Neuronal stem cell (in vitro differentiated cells): ENCODE measurements around the gene VRTN.

ENCODE experiments used
- DNase-seq: peaks from one replicate; pipeline ENCODE4 v3.0.0-alpha.2; 2013; ENCODE audit warnings: low spot score
- H2AFZ ChIP-seq: one replicate; pipeline ENCODE4 v1.6.1; 2013; ENCODE audit warnings: mild to moderate bottlenecking, low read length, inconsistent platforms
- H2AK5ac ChIP-seq: 2 replicates; pipeline ENCODE4 v1.6.1; 2013; ENCODE audit warnings: low read depth, mild to moderate bottlenecking, inconsistent platforms, low read length, moderate library complexity, mixed read lengths
- H2BK120ac ChIP-seq: 2 replicates; pipeline ENCODE4 v1.6.1; 2013; ENCODE audit warnings: low read depth, mild to moderate bottlenecking, inconsistent platforms, low read length, moderate library complexity, mixed read lengths
- H2BK12ac ChIP-seq: one replicate; pipeline ENCODE4 v1.6.1; 2013; ENCODE audit warnings: low read length, inconsistent platforms
- H2BK15ac ChIP-seq: 2 replicates; pipeline ENCODE4 v1.6.1; 2013; ENCODE audit warnings: mild to moderate bottlenecking, low read length, inconsistent platforms, mixed read lengths
- H2BK5ac ChIP-seq: one replicate; pipeline ENCODE4 v1.6.1; 2013; ENCODE audit warnings: inconsistent platforms, mild to moderate bottlenecking, low read length, moderate library complexity
- H3K14ac ChIP-seq: one replicate; pipeline ENCODE4 v1.6.1; 2013; ENCODE audit warnings: low read length, inconsistent platforms
- H3K18ac ChIP-seq: 2 replicates; pipeline ENCODE4 v1.6.1; 2013; ENCODE audit warnings: low read length, inconsistent platforms
- H3K23ac ChIP-seq: 2 replicates; pipeline ENCODE4 v1.6.1; 2013; ENCODE audit warnings: low read depth, mild to moderate bottlenecking, mixed read lengths, low read length, inconsistent platforms; ENCODE audit not compliant: poor library complexity
- H3K27ac ChIP-seq: replicated peaks from 3 replicates; pipeline ENCODE4 v1.5.1; 2013; ENCODE audit warnings: low read length, inconsistent platforms
- H3K27me3 ChIP-seq, 3 experiments: 2 replicates each; pipeline ENCODE4 v1.6.1; 2013; ENCODE audit warnings: low read length in 3 of 3, mild to moderate bottlenecking in 2 of 3, inconsistent platforms in 1 of 3, low read depth in 1 of 3, mixed read lengths in 1 of 3, moderate library complexity in 1 of 3; ENCODE audit not compliant: control insufficient read depth in 3 of 3, insufficient read depth in 3 of 3
- H3K36me3 ChIP-seq, 2 donors: replicated peaks in 1 of 2; 2 replicates each; pipeline ENCODE4 v1.6.1; 2013; ENCODE audit warnings: low read length in 2 of 2; ENCODE audit not compliant: control insufficient read depth in 2 of 2, insufficient read depth in 2 of 2
- H3K4ac ChIP-seq: 2 replicates; pipeline ENCODE4 v1.6.1; 2013; ENCODE audit warnings: inconsistent platforms, mild to moderate bottlenecking, low read length, moderate library complexity
- H3K4me1 ChIP-seq, 2 donors: 1 replicate in 1 of 2; 2 replicates in 1 of 2; pipeline ENCODE4 v1.6.1; 2013; ENCODE audit warnings: low read length in 2 of 2, low read depth in 1 of 2; ENCODE audit not compliant: control insufficient read depth in 2 of 2, insufficient read depth in 1 of 2
- H3K4me2 ChIP-seq: one replicate; pipeline ENCODE4 v1.6.1; 2013; ENCODE audit warnings: mild to moderate bottlenecking, low read length, inconsistent platforms; ENCODE audit not compliant: insufficient read depth, poor library complexity, severe bottlenecking
- H3K4me3 ChIP-seq, 2 donors: 2 replicates each; pipeline ENCODE4 v1.5.1; 2013; ENCODE audit warnings: low read length in 2 of 2, mild to moderate bottlenecking in 2 of 2, inconsistent platforms in 1 of 2, moderate library complexity in 1 of 2
- H3K79me1 ChIP-seq: one replicate; pipeline ENCODE4 v1.6.1; 2013; ENCODE audit warnings: low read depth, mild to moderate bottlenecking, inconsistent platforms, low read length, moderate library complexity
- H3K9ac ChIP-seq: one replicate; pipeline ENCODE4 v1.6.1; 2013; ENCODE audit warnings: mild to moderate bottlenecking, low read depth, low read length, inconsistent platforms; ENCODE audit not compliant: poor library complexity
- H3K9me3 ChIP-seq, 2 donors: replicated peaks in 1 of 2; 2 replicates each; pipeline versions ENCODE3 to v1.6.1; 2013; ENCODE audit warnings: low read length in 2 of 2, mild to moderate bottlenecking in 2 of 2, inconsistent platforms in 1 of 2, low read depth in 1 of 2, mixed read lengths in 1 of 2, moderate library complexity in 1 of 2; ENCODE audit not compliant: control insufficient read depth in 2 of 2, insufficient read depth in 1 of 2
- H4K8ac ChIP-seq: one replicate; pipeline ENCODE4 v1.6.1; 2013; ENCODE audit warnings: low read depth, mild to moderate bottlenecking, inconsistent platforms, low read length, moderate library complexity
- H4K91ac ChIP-seq: one replicate; pipeline ENCODE4 v1.6.1; 2013; ENCODE audit warnings: low read length, low read depth, mild to moderate bottlenecking, inconsistent platforms; ENCODE audit not compliant: poor library complexity
- WGBS, 2 donors: extraction: QIAGEN DNeasy Blood & Tissue Kit; methylation state at CpG; one replicate each; pipeline ENCODE4 v1.1.7; 2013; ENCODE audit warnings: missing lambda C conversion rate in 2 of 2, mixed read lengths in 1 of 2; ENCODE audit not compliant: insufficient read length in 2 of 2, insufficient replicate concordance in 1 of 2; ENCODE audit errors: extremely low coverage in 2 of 2; 5-methylcytosine and 5-hydroxymethylcytosine counted together

Gene VRTN

DNA sequence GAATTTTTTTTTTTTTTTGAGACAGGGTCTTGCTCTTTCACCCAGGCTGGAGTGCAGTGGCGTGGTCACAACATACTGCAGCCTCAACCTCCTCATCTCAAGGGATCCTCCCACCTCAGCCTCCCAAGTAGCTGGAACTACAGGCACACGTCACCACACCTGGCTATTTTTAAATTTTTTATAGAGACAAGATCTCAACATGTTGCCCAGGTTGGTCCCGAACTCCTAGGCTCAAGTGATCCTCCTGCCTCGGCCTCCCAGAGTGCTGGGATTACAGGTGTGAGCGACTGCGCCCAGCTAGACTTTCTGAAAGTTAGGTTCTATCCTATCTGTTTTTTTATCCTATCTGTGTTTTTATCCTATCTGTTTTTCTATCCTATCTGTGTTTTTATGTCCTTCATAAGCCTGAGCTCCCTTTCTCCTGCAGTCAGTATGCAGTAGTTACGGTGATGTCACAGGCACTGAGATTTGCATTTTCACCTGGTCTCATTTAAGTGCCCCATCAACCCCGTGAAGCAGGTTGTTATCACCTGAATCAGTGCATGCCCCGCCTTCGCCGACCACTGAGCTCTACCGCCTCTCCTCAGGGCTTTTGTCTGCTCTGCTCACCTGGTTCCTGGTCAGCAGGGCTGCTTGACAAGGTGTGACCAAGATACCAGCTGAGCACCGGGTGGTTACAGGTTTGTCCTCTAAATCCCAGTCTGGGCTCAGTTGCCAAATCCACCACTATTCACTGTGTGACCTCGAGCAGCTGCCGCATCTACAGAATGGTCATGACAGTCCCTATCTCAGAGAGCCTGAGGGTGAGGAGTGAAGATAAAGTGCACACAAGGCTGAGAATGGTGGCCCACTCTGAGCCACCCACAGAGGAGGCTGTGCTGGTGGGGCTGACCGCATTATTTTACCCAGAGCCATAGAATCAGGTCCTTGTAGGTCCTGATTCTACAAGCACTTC is 44.6 kb downstream of the VRTN start:
- Histone ChIP-seq H3K4ac (no peak overlapping the region), H3K18ac (peak overlapping the region; percentile 68), H3K27me3 (peaks cover 0 to 29% (median 0%) of the 10 kb centered on the region in 3 experiments), H2BK15ac (no peak overlapping the region), H2BK120ac (no peak overlapping the region), H2AK5ac (no peak overlapping the region), H2BK5ac (no peak overlapping the region), H4K8ac (no peak overlapping the region), H3K9me3 (no peaks in the 10 kb centered on the region), H3K23ac (no peak overlapping the region), H4K91ac (no peak overlapping the region), H3K14ac (no peak overlapping the region), H3K9ac (no peak overlapping the region), H2BK12ac (no peak overlapping the region), H2AFZ (no peak overlapping the region), H3K79me1 (no peaks in the 10 kb centered on the region), H3K27ac (no peak overlapping the region), H3K36me3 (no peaks in the 10 kb centered on the region), H3K4me1 (peaks cover 3 to 14% of the 10 kb centered on the region in 2 donors), H3K4me3 (no peak overlapping the region), H3K4me2 (no peak overlapping the region)
- DNase-seq: no peak
- WGBS, 2 donors: no CpG with 5 or more reads among the region's 16 CpGs

DNA sequence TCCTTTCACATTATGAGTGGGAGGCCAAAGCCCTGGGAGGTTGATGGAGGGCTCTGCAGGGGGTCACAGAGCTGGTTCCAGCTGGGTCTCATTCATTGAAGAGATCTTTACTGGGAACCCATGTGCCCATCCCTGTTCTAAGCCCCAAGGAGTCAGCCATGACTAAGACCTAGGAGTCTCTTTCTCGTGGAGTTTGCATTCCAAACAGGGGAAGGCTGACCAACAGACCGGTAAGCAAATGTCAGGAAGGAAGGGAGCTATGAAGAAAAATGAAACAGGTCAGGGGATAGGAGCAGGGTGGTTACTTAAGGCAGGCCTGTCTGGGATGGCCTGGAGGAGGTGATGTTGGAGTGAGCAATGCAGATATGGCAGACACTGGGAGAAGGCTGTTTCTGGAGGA is 46.3 kb downstream of the VRTN start:
- no peak overlapping the region for H3K9ac ChIP-seq
- H4K8ac ChIP-seq: no peak overlapping the region
- no CpG with 5 or more reads among the region's 2 CpGs for WGBS, 2 donors
- H3K27me3 ChIP-seq: peaks cover 0 to 42% (median 0%) of the 10 kb centered on the region in 3 experiments
- H3K9me3 ChIP-seq: no peaks in the 10 kb centered on the region
- DNase-seq: no peak
- H3K36me3 ChIP-seq: no peaks in the 10 kb centered on the region
- H3K18ac ChIP-seq: peak overlapping the region; percentile 17
- peaks cover 1 to 14% of the 10 kb centered on the region in 2 donors for H3K4me1 ChIP-seq
- H2BK5ac ChIP-seq: no peak overlapping the region
- H3K4me2 ChIP-seq: no peak overlapping the region
- H2AK5ac ChIP-seq: no peak overlapping the region
- H3K4ac ChIP-seq: no peak overlapping the region
- H2BK15ac ChIP-seq: peak overlapping the region; percentile 19
- no peak overlapping the region for H3K4me3 ChIP-seq
- H2BK120ac ChIP-seq: no peak overlapping the region
- no peak overlapping the region for H2BK12ac ChIP-seq
- no peak overlapping the region for H3K27ac ChIP-seq
- H3K23ac ChIP-seq: no peak overlapping the region
- no peak overlapping the region for H4K91ac ChIP-seq
- no peaks in the 10 kb centered on the region for H3K79me1 ChIP-seq
- H3K14ac ChIP-seq: no peak overlapping the region
- H2AFZ ChIP-seq: no peak overlapping the region

DNA sequence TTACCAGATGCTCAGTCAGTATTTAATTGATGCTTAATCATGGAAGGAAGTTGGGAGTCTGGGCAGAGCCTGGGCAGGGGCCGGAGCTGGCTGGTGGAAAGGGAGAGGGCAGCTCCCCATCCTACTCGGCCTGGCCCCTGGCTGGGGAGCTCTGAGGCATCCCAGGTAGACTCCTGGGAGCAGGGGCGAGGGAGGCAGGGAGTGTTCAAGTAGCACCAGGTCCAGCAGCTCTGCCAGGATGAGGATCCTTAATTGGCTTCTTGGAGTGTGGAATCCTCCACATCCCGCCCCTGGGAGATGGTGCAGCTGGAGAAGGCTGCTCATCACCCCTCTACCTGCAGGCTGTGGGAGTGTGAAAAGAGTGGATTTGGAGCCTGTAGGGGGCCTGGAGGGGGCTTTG is 46.8 kb downstream of the VRTN start:
- no peaks in the 10 kb centered on the region for H3K79me1 ChIP-seq
- H2AFZ ChIP-seq: no peak overlapping the region
- H2BK5ac ChIP-seq: no peak overlapping the region
- no peak overlapping the region for H2BK12ac ChIP-seq
- no peak for DNase-seq
- H2AK5ac ChIP-seq: no peak overlapping the region
- H3K4ac ChIP-seq: no peak overlapping the region
- no peak overlapping the region for H3K4me2 ChIP-seq
- no peak overlapping the region for H3K4me3 ChIP-seq
- H3K27me3 ChIP-seq: peaks cover 0 to 47% (median 0%) of the 10 kb centered on the region in 3 experiments
- no peaks in the 10 kb centered on the region for H3K9me3 ChIP-seq
- H4K8ac ChIP-seq: no peak overlapping the region
- peak overlapping the region; percentile 11 for H4K91ac ChIP-seq
- peak overlapping the region; percentile 19 for H2BK15ac ChIP-seq
- H3K4me1 ChIP-seq: peaks cover 0 to 8% of the 10 kb centered on the region in 2 donors
- peak overlapping the region; percentile 38 for H3K18ac ChIP-seq
- no peak overlapping the region for H3K14ac ChIP-seq
- no peaks in the 10 kb centered on the region for H3K36me3 ChIP-seq
- WGBS, 2 donors: no CpG with 5 or more reads among the region's 4 CpGs
- H3K9ac ChIP-seq: no peak overlapping the region
- H3K27ac ChIP-seq: no peak overlapping the region
- no peak overlapping the region for H3K23ac ChIP-seq
- no peak overlapping the region for H2BK120ac ChIP-seq

DNA sequence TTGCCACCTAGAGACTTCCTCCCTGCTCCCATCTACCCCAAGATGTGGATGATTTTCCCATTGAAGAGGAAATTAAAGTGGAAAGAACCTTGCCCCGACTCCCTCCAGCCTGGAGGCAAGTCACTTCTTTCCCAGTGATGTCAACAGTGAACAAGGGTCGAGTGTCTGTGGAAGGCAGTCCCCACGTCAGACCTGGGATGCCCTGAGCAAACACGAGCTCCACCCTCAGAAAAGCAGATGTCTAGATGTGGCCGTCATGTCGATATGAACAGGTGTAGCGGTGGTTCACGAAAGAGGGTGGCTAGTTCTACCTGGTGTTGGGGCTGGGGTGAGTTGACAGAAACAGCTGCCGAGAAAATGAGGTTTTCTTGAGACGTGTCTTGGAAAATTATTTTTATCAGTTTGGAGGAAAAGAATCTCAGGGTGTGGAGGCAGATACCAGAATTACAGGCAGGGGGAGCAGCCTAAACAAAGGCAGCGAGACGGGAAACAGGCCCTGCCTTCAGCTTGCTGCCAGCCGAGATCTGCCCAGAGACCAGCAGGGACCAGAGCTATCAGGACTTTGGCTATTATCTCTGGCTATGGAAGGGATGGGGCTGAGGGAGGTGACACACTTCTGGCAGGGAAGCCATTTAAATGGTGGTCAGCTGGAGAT is 51.9 kb downstream of the VRTN start:
- Histone ChIP-seq H3K4ac (no peak overlapping the region), H3K9ac (no peak overlapping the region), H3K14ac (no peak overlapping the region), H3K23ac (no peak overlapping the region), H4K8ac (no peak overlapping the region), H2BK5ac (no peak overlapping the region), H2AK5ac (peak overlapping the region; percentile 1), H2AFZ (no peak overlapping the region), H2BK120ac (no peak overlapping the region), H3K27me3 (peaks cover 0 to 54% (median 0%) of the 10 kb centered on the region in 3 experiments), H2BK15ac (no peak overlapping the region), H3K4me1 (peaks cover 13 to 27% of the 10 kb centered on the region in 2 donors), H3K4me3 (no peak overlapping the region), H3K18ac (peak overlapping the region; percentile 62), H2BK12ac (peak overlapping the region; percentile 79), H4K91ac (no peak overlapping the region), H3K9me3 (no peaks in the 10 kb centered on the region), H3K36me3 (no peaks in the 10 kb centered on the region), H3K4me2 (no peak overlapping the region), H3K79me1 (peaks cover 3% of the 10 kb centered on the region), H3K27ac (no peak overlapping the region)
- DNase-seq: no peak
- no CpG with 5 or more reads among the region's 13 CpGs for WGBS, 2 donors
